Fibroblast of pulmonary artery (primary cell): ENCODE measurements around the gene LRRC8E.
"Not testable (repeated sequence)": the region's sequence is repeated elsewhere in the genome, so short reads cannot be mapped to it uniquely, and the experiment has no call there.

Experiments
- DNase-seq: peaks from one replicate; pipeline ENCODE4 v3.0.0-alpha.2; 2010; ENCODE audit warnings: low read depth
- H3K4me3 ChIP-seq: replicated peaks from 2 replicates; pipeline ENCODE4 v1.5.1; 2011; ENCODE audit warnings: low read depth, mild to moderate bottlenecking, control low read depth, low read length, moderate library complexity
- TF ChIP-seq, protein P1 (sequence below): IDR thresholded peaks from 2 replicates; pipeline ENCODE4 v1.5.1; 2011; ENCODE audit warnings: mild to moderate bottlenecking, control low read depth, low read length, inconsistent platforms; ENCODE audit errors: missing control alignments

Gene LRRC8E

DNA sequence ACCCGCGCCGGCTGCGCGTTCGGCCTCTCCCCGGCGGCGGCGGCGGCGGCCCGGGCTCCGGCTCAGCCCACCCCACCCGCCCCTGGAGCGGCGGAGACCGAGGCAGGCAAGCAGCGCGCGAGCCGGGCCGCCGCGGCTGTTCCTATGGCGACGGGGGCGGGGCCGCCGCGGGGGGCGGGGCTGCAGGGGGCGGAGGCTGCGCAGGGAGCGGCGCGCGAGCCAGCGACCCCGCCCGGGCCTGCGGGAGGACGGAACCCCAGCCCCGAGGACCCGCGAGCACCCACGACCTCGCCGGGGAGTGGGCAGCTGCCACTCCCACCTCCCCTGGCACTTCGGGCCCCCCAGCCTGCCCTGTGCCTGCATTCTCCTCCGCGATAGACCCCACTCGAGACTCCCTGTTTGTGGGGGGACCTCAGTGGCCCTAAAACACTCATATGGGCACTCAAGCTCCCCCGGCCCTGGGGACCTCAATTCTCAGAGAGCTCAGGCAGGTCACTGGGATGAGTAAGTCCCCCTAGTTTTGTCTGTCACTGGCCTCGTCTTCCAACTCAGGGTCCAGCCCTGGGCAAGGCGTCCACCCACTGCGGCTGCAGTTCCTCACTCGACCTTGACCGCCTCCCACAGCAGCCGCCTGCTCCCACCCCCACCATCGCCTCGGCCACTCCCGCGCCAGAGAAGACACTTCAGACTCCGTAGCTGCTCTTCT, 37.9 kb downstream of the LRRC8E start, which contains the start of gene CTXN1:
Gene CTXN1 (minus strand): TSS at position 115 of the 706 bp plus-strand sequence. CDS start 597 bp downstream, outside the sequence.
- peak; percentile 51 for DNase-seq
- TF ChIP-seq, protein P1, sequence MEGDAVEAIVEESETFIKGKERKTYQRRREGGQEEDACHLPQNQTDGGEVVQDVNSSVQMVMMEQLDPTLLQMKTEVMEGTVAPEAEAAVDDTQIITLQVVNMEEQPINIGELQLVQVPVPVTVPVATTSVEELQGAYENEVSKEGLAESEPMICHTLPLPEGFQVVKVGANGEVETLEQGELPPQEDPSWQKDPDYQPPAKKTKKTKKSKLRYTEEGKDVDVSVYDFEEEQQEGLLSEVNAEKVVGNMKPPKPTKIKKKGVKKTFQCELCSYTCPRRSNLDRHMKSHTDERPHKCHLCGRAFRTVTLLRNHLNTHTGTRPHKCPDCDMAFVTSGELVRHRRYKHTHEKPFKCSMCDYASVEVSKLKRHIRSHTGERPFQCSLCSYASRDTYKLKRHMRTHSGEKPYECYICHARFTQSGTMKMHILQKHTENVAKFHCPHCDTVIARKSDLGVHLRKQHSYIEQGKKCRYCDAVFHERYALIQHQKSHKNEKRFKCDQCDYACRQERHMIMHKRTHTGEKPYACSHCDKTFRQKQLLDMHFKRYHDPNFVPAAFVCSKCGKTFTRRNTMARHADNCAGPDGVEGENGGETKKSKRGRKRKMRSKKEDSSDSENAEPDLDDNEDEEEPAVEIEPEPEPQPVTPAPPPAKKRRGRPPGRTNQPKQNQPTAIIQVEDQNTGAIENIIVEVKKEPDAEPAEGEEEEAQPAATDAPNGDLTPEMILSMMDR = no peak
- H3K4me3 ChIP-seq = peak within 1 kb of the TSS; percentile 42

DNA sequence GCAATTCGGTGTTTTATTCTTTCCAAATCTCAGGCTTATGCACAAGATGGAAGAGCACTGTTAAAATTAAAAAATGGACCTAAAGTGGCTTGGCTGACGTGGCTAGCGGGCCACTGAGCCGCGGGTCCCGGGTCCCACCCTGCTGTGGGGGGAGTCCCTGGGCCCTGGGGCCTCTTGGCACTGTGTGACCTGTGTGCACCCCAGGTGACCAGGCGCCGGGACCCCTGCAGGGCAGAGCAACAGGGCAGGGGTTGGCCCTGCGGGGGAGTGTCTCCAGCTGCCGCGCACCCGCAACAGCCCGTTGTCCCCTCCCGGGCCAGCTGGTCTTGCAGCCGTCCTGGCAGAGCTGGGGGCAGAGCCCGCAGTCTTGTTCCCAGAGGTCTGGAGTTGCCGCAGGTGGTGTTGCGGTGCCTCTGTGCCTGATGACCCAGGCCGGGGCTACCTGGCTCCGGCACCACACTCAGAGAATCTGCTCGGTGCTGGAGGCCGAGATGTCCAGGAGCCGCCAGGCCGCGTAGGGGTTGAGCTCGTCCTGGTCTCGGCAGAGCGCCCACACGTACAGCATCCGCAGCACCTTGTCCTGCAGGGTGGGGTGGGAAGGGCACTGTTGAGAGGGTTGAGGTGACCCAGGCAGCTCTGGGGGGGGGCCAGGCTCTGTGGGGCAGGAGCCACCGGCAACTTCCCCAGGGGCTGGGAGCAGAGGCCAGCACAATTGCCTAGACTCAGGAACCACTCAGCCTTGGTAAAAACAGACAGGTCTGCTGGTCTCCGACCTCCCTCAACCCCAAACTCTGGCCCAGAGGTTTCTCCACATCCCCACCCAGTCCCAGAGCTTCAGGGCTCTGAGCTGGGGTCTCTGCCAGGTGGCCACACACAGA, 38.7 kb downstream of the LRRC8E start:
- no peak overlapping the region for H3K4me3 ChIP-seq
- TF ChIP-seq, protein P1 = no peak
- no peak for DNase-seq

DNA sequence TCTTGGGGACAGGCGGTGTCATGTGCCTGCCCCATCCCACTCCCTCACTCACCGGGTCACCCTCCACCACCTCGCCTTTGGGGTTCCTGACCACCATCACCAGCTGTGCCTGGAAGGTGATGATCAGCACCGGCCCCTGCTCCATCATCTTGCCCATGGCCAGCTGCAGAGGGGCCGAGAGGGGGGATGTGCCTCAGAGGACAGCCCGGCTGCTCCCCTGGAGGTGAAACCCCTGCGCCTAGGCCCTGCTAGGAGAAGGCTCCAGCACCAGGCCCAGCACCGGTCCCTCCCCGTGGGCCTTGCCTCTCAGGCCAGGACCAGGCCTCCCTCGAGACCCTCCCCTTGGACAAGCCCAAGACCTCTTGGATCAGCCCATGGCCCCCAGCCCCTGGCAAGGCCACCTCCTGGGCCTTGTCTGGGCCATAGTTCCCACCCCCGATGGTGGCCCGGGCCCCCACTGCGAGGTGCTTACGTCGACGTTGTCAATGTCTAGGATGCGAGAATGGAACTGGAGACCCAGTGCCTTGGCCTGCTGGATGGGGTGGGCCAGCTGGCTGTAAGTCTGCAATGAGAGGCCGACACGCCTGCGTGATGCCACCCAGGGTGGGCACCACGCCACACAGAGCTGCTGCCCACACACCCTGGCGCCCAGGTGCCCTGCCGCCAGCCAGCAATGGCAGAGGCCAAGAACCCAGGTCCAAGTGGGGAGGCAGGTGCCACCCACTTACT, 39.5 kb downstream of the LRRC8E start:
- TF ChIP-seq, protein P1 = no peak
- DNase-seq = no peak
- H3K4me3 ChIP-seq = no peak overlapping the region

DNA sequence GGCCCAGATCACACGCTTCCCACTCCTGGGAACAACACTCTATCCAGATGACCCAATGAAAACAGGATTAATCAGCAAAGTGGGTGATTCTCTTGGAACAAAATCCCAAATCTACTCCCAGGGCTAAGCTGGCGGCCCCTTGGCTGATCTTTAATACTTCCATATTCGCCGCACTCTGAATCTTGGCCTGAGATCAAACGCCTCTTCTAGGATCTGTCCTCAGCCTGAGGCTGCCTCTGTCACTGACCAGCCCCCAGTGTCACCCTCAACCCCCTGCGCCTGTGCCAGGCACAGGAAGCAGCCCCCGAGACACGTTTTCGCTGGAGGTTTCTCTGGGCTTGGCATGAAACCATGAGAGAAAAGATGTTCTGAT, 40.0 kb downstream of the LRRC8E start:
- TF ChIP-seq, protein P1 = no peak
- H3K4me3 ChIP-seq = no peak overlapping the region
- DNase-seq = no peak

DNA sequence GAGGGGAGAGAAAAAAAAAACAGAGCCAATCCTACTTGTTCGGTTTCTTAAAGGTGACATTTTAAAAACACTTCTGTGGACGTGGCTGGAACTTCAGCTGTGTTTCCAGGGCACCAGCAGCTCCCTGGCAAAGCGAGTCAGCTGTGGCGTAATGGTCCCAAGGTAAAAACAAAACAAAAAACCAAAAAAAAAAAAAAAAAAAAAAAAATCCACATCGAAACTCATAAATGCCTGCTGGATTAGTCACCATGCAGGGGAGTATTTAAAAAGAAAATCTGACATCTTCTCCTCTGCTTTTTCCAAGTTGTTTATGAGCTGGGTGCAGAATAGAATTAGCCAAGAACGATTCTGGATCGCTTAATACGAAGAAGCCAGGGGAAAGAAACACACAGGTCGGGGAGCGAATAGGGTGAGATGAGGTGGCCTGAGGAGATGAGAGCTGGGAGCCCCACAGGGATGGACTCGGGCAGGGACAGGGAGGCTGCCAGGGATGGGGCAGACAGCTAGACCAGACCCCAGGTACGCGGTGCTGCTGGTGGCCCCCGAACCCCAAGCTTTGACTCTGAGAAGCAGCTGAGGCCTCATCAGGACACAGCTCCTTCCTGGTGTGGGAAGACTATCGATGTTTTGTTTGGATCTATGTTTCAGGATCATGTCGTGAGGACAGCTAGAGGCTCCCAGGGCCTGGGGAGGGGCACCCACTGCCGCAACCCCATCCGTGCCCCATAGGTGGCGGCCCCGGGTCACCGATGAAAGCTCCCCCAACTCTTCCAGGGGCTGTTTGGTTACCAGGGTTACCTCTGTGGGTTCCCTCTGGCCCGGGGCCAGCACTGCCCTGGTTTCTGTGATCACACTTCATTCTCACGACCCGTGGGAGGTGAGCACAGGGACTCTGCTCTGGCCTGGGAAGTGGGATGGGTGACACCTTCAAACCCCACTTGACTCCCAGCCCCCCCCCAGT, 40.7 kb downstream of the LRRC8E start:
- peak overlapping the region; percentile 5 for H3K4me3 ChIP-seq
- DNase-seq = peak; percentile 92
- TF ChIP-seq, protein P1 = peak; percentile 42

DNA sequence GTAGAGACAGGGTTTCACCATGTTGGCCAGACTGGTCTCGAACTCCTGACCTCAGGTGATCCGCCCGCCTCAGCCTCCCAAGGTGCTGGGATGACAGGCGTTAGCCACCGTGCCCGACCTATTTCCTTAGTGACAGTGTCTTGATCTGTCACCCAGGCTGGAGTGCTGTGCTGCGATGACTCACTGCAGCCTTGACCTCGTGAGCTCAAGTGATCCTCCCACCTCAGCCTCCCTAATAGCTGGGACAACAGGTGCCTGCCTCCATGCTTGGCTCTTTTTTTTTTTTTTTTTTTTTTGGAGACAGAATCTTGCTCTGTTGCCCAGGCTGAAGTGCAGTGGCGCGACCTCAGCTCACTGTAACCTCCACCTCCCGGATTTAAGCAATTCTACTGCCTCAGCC, 41.7 kb downstream of the LRRC8E start:
- not testable (repeated sequence) for H3K4me3 ChIP-seq, DNase-seq
